B cell (primary cell): ENCODE data around the gene DNTTIP2. TPM values are rescaled to one million over a fixed set of nuclear protein-coding genes. Genes with fewer than 3 reads are reported as not detected.
"Not testable (repeated sequence)": the region's sequence is repeated elsewhere in the genome, so short reads cannot be mapped to it uniquely, and the experiment has no call there.

ENCODE experiments used
- ATAC-seq: fragments of 200-7000 bp; cut with Tn5 transposase; one replicate; pipeline ENCODE4 v1.10.0; 2021; ENCODE audit warnings: low read depth, mild to moderate bottlenecking, moderate number of reproducible peaks, moderate library complexity
- CTCF ChIA-PET: fragments of 350-600 bp; sonication (Branson Sonifier 250); formaldehyde crosslinking; loops from one replicate; lab custom pipeline; 2021; ENCODE audit warnings: antibody characterized with exemption, inconsistent platforms; lab: Charles Lee
- POLR2A ChIA-PET: fragments of 350-600 bp; sonication (Branson Sonifier 250); formaldehyde crosslinking; loops from one replicate; lab custom pipeline; 2021; ENCODE audit warnings: antibody characterized with exemption; lab: Charles Lee
- DNase-seq: peaks from one replicate; pipeline ENCODE4 v3.0.0; 2013
- H2AFZ ChIP-seq: 2 replicates; pipeline ENCODE4 v1.6.1; 2012; ENCODE audit warnings: mild to moderate bottlenecking, low read depth, low read length; ENCODE audit not compliant: insufficient read depth, poor library complexity, severe bottlenecking
- H3K27ac ChIP-seq, 2 donors: 1 replicate in 1 of 2; 2 replicates in 1 of 2; pipeline ENCODE4 v1.5.1; 2012 to 2013; ENCODE audit warnings: low read length in 2 of 2, mild to moderate bottlenecking in 2 of 2, moderate library complexity in 1 of 2
- H3K27me3 ChIP-seq, 4 experiments: fragments of 200-600 bp in 1 of 4; sonication (generic) in 1 of 4; replicated peaks in 1 of 4; 1 replicate in 2 of 4; 2 replicates in 2 of 4; pipeline versions ENCODE4 v1.6.1 to v1.7.0; 2013 to 2016; ENCODE audit warnings: low read length in 3 of 4, mild to moderate bottlenecking in 2 of 4, mixed read lengths in 1 of 4, moderate library complexity in 1 of 4; ENCODE audit not compliant: insufficient read depth in 4 of 4, control insufficient read depth in 3 of 4; ENCODE audit errors: control extremely low read depth in 1 of 4
- H3K36me3 ChIP-seq, 2 experiments: replicated peaks in 1 of 2; 1 replicate in 1 of 2; 2 replicates in 1 of 2; pipeline versions ENCODE4 v1.6.1 to v1.7.1; 2013; ENCODE audit warnings: low read length in 1 of 2; ENCODE audit not compliant: insufficient read depth in 2 of 2, control insufficient read depth in 1 of 2; ENCODE audit errors: control extremely low read depth in 1 of 2, extremely low read depth in 1 of 2
- H3K4me1 ChIP-seq, 2 donors: fragments of 200-600 bp in 1 of 2; sonication (generic) in 1 of 2; 1 replicate in 1 of 2; 2 replicates in 1 of 2; pipeline versions ENCODE4 v1.5.1 to v1.6.1; 2013 to 2017; ENCODE audit warnings: low read length in 2 of 2; ENCODE audit not compliant: control insufficient read depth in 2 of 2, insufficient read depth in 2 of 2
- H3K4me2 ChIP-seq: replicated peaks from 2 replicates; pipeline ENCODE3; 2012; ENCODE audit warnings: mild to moderate bottlenecking, low read depth, low read length; ENCODE audit not compliant: poor library complexity, severe bottlenecking
- H3K4me3 ChIP-seq, 5 experiments: fragments of 200-600 bp in 1 of 5; sonication (generic) in 1 of 5; 1 replicate in 3 of 5; 2 replicates in 2 of 5; pipeline versions ENCODE4 v1.5.1 to v1.7.0; 2011 to 2016; ENCODE audit warnings: low read length in 4 of 5, mild to moderate bottlenecking in 4 of 5, low read depth in 2 of 5, control low read depth in 1 of 5, moderate library complexity in 1 of 5; ENCODE audit not compliant: insufficient read depth in 1 of 5; ENCODE audit errors: control extremely low read depth in 1 of 5, extremely low read depth in 1 of 5
- H3K79me2 ChIP-seq: fragments of 200-600 bp; sonication (generic); one replicate; pipeline ENCODE4 v1.6.0; 2016; ENCODE audit warnings: low read length; ENCODE audit not compliant: control insufficient read depth, insufficient read depth
- H3K9ac ChIP-seq: fragments of 200-600 bp; sonication (generic); 2 replicates; pipeline ENCODE4 v1.6.1; 2017; ENCODE audit warnings: mild to moderate bottlenecking, low read length, moderate library complexity
- H3K9me3 ChIP-seq, 3 donors: one replicate each; pipeline versions ENCODE4 v1.6.1 to v1.7.1; 2013; ENCODE audit warnings: low read length in 2 of 3; ENCODE audit not compliant: control insufficient read depth in 2 of 3, insufficient read depth in 1 of 3; ENCODE audit errors: control extremely low read depth in 1 of 3
- H4K20me1 ChIP-seq: 2 replicates; pipeline ENCODE4 v1.6.0; 2012; ENCODE audit warnings: mild to moderate bottlenecking, low read length; ENCODE audit not compliant: insufficient read depth, control insufficient read depth, poor library complexity, severe bottlenecking
- H3K27ac Mint-ChIP-seq: one replicate; pipeline ENCODE4 v1.8.0; 2021; ENCODE audit warnings: mixed read lengths
- H3K27me3 Mint-ChIP-seq: one replicate; pipeline ENCODE4 v1.8.0; 2021; ENCODE audit warnings: mixed read lengths
- H3K4me1 Mint-ChIP-seq: one replicate; pipeline ENCODE4 v1.8.0; 2021; ENCODE audit warnings: mixed read lengths
- H3K4me3 Mint-ChIP-seq: one replicate; pipeline ENCODE4 v1.8.0; 2021; ENCODE audit warnings: mixed read lengths
- H3K9me3 Mint-ChIP-seq: one replicate; pipeline ENCODE4 v1.8.0; 2022; ENCODE audit warnings: mixed read lengths; ENCODE audit not compliant: insufficient read depth
- CTCF ChIP-seq: fragments of 200-600 bp; IDR thresholded peaks from one replicate; pipeline ENCODE4 v1.8.0; 2022; ENCODE audit warnings: antibody characterized with exemption, mild to moderate bottlenecking
- EZH2 ChIP-seq: IDR thresholded peaks from 2 replicates; pipeline ENCODE4 v1.6.1; 2012; ENCODE audit warnings: borderline replicate concordance, low read depth, mild to moderate bottlenecking, moderate library complexity, low read length; ENCODE audit not compliant: insufficient read depth, poor library complexity, severe bottlenecking
- WGBS: methylation state at CpG from one replicate; pipeline ENCODE4 v1.1.5; 2013; ENCODE audit warnings: missing lambda C conversion rate; ENCODE audit not compliant: insufficient coverage; 5-methylcytosine and 5-hydroxymethylcytosine counted together
- intact Hi-C: fragments of 100-400 bp; cut with micrococcal nuclease; formaldehyde crosslinking; loops from one replicate; pipeline ENCODE4 v1.10.0; 2022
- polyA plus RNA-seq: library from polyadenylated mRNA; depleted of rRNA; stranded (reverse); fragments of >200 nt; gene quantifications from 2 replicates; pipeline ENCODE4 v1.2.3, GENCODE V29; 2012
- total RNA-seq, 2 donors: library from RNA; stranded (reverse); fragments of 120-200 nt in 1 of 2; gene quantifications; 1 replicate in 1 of 2; 2 replicates in 1 of 2; pipeline versions ENCODE4 v1.2.3 to v1.2.4, GENCODE V29; 2013 to 2022

DNTTIP2 gene
- total and polyA plus RNA-seq, 2 donors (not counting 1 experiment from before 2014, with no cell fraction given) = 13.6 to 62.1 TPM

GRCh38 chr1:93833293-93833692 is 45.7 kb downstream of the DNTTIP2 start:
- CTCF ChIA-PET, H3K9ac ChIP-seq, POLR2A ChIA-PET, ATAC-seq, H3K9me3 Mint-ChIP-seq, H3K4me2 ChIP-seq, H3K4me1 Mint-ChIP-seq, H3K79me2 ChIP-seq, H3K36me3 ChIP-seq, H3K27ac ChIP-seq, H3K4me1 ChIP-seq, H3K27me3 Mint-ChIP-seq, H4K20me1 ChIP-seq, H3K4me3 Mint-ChIP-seq, H3K27me3 ChIP-seq, H3K4me3 ChIP-seq, H2AFZ ChIP-seq, H3K27ac Mint-ChIP-seq, intact Hi-C loops, DNase-seq: not testable (repeated sequence)
- 90% methylated on average over 2 of the region's 3 CpGs for WGBS
- H3K9me3 ChIP-seq = peaks cover 0 to 11% (median 7%) of the 10 kb centered on the region in 3 donors

- POLR2A ChIA-PET = no interaction called here
- H3K36me3 ChIP-seq = no peaks in the 10 kb centered on the region
- no peaks in the 10 kb centered on the region for H3K79me2 ChIP-seq
- H3K9me3 ChIP-seq = peaks cover 0 to 11% (median 7%) of the 10 kb centered on the region in 3 donors
- Mint-ChIP-seq H3K4me3 (no peak overlapping the region), H3K27me3 (no peaks in the 10 kb centered on the region), H3K4me1 (no peaks in the 10 kb centered on the region), H3K9me3 (peaks cover 5% of the 10 kb centered on the region), H3K27ac (no peak overlapping the region)
- no peak overlapping the region for H3K4me3 ChIP-seq
- H3K27ac ChIP-seq = no peak overlapping the region
- no peaks in the 10 kb centered on the region for H3K4me1 ChIP-seq
- no CpG with 5 or more reads among the region's 4 CpGs for WGBS
- no peak for ATAC-seq
- no peak overlapping the region for H2AFZ ChIP-seq
- DNase-seq = no peak
- H3K9ac ChIP-seq = no peak overlapping the region
- no peaks in the 10 kb centered on the region for H3K27me3 ChIP-seq
- intact Hi-C loops = no loop called here
- TF ChIP-seq CTCF (no peak), EZH2 (no peak)
- CTCF ChIA-PET = interaction anchor here (1.1 to 1.4 kb wide), 3 partner anchors 15 to 200 kb away, joined by 4 to 6 read pairs (median 4); no protein-coding TSS in a partner anchor
- no peak overlapping the region for H3K4me2 ChIP-seq
- H4K20me1 ChIP-seq = no peaks in the 10 kb centered on the region
Observed at GRCh38 chr1:93829061-93829460, 49.9 kb downstream of the DNTTIP2 start.
